GM18867 (cell line): Measurements from ENCODE around the gene OSM.

Experiments used
- ATAC-seq: cut with Tn5 transposase; IDR thresholded peaks from one replicate; pipeline ENCODE4 v1.9.1; 2021; ENCODE audit warnings: mild to moderate bottlenecking, moderate library complexity; ENCODE audit not compliant: unreplicated experiment

Gene OSM

GRCh38 chr22:30265131-30265720, 1.4 kb downstream of the OSM start:
- no peak for ATAC-seq

GRCh38 chr22:30263883-30264282, 2.8 kb downstream of the OSM start:
- no peak for ATAC-seq

GRCh38 chr22:30262917-30263741, 3.5 kb downstream of the OSM start:
- ATAC-seq, result no peak

GRCh38 chr22:30262112-30262511, 4.5 kb downstream of the OSM start:
- no peak for ATAC-seq

- no peak for ATAC-seq
These were observed 5.5 kb downstream of the OSM start for GRCh38 chr22:30261134-30261533.

- ATAC-seq, result no peak
These were observed 6.0 kb downstream of the OSM start for GRCh38 chr22:30260682-30261081.

- ATAC-seq, result no peak
These were observed 6.4 kb downstream of the OSM start for GRCh38 chr22:30260276-30260675.

- no peak for ATAC-seq
These were observed 12.3 kb downstream of the OSM start for GRCh38 chr22:30254314-30254713.

GRCh38 chr22:30253205-30253852, 13.3 kb downstream of the OSM start:
- no peak for ATAC-seq

GRCh38 chr22:30252411-30253204, 14.0 kb downstream of the OSM start:
- no peak for ATAC-seq

GRCh38 chr22:30251711-30252110, 14.9 kb downstream of the OSM start:
- ATAC-seq, result no peak

- no peak for ATAC-seq
These were observed 15.9 kb downstream of the OSM start for GRCh38 chr22:30250661-30251267.

- no peak for ATAC-seq
These were observed 16.5 kb downstream of the OSM start for GRCh38 chr22:30250039-30250565.

- ATAC-seq, result no peak
These were observed 17.3 kb downstream of the OSM start for GRCh38 chr22:30249049-30250038.

GRCh38 chr22:30248484-30248883, 18.2 kb downstream of the OSM start:
- no peak for ATAC-seq

GRCh38 chr22:30247974-30248373, 18.7 kb downstream of the OSM start:
- no peak for ATAC-seq

GRCh38 chr22:30247561-30247960, 19.1 kb downstream of the OSM start:
- no peak for ATAC-seq

GRCh38 chr22:30246814-30247376, 19.8 kb downstream of the OSM start:
- ATAC-seq, result no peak
